GM21390 (cell line): ENCODE results near the gene PPP1R37.

ENCODE experiments used
- ATAC-seq: cut with Tn5 transposase; IDR thresholded peaks from one replicate; pipeline ENCODE4 v1.9.1; 2021; ENCODE audit not compliant: unreplicated experiment

The PPP1R37 gene

DNA sequence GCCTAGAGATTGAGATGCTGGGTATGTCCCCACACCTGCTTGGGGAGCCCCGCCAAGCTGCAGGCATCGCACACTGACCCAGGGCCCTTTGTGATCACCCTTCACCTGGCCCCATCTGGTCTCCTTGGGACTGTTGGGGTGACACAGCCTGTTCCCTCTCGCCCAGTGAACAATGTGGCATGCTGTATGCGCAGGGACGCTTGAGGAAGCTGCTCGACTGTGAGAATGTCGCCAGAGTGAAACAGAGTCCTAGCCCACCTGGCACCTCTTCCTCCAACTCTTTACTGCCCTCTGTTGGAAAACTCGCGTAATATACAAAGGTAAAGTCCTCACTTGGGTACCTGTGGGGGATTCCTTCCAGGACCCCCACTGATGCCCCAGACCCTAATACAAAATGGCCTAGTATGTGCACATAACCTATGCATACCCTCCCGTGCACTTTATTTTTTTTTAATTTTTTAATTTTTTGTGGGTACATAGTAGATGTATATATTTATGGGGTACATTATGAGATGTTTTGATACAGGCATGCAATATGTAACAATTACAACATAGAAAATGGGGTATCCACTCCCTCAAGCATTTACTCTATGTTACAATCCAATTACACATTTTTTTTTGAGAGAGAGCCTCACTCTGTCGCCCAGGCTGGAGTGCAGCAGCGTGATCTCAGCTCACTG, 94.6 kb downstream of the PPP1R37 start:
- no peak for ATAC-seq

DNA sequence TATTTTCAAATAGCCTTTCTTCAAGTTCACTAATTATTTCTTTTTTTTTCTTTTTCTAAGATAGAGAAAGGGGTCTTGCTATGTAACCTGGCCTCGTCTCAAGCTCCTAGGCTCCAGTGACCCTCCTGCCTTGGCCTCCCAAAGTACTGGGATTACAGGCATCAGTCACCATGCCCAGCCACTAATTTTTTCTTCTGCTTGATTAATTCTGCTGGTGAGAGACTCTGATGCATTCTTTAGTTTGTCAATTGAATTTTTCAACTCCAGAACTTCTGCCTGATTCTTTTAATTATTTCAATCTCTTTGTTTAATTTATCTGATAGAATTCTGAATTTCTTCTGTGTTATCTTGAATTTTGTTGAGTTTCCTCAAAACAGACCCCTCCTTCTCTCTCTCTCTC, 97.0 kb downstream of the PPP1R37 start:
- ATAC-seq, result no peak

DNA sequence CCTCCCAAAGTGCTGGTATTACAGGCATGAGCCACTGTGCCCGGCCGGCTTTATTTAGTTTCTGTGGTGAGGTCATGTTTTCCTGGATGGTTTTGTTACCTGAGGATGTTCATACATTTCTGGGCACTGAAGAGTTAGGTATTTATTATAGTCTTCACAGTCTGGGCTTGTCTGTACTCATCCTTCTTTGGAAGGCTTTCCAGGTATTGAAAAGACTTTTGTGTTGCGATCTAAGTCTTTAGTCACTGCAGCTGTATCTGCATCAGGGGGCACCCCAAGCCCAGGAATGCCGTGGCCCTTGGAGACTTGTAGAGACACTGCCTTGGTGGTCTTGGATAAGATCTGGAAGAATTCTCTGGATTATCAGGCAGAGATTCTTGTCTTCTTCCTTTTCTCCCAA, 98.4 kb downstream of the PPP1R37 start:
- ATAC-seq, result no peak

DNA sequence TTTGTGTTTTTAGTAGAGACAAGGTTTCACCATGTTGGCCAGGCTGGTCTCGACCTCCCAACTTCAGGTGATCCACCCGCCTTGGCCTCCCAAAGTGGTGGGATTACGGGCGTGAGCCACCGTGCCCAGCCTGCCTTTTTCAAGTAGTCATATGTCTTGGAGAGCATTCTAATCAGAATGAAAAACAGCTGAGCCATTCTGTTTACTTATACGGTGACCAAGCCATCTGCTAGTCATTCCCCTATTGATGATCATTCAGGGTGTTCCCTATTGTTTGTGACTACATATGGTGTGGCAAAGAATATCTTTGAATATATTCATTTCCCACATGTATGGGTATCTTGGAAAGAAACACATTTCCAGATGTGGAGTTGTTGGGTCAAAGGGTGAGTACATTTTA, 102.8 kb downstream of the PPP1R37 start:
- no peak for ATAC-seq
